GM23338 (cell line): ENCODE results near the gene SRSF3. TPM values are rescaled to one million over a fixed set of nuclear protein-coding genes. Genes with fewer than 3 reads are reported as not detected.

Source experiments
- ATAC-seq: fragments of 200-7000 bp; cut with Tn5 transposase; 3 replicates; pipeline ENCODE4 v1.9.1; 2020
- DNase-seq: peaks from one replicate; pipeline ENCODE4 v3.0.0-alpha.2; 2015; ENCODE audit warnings: low spot score
- H2AFZ ChIP-seq: fragments of 200-600 bp; sonication (generic); 2 replicates; pipeline ENCODE4 v1.8.0; 2016; ENCODE audit warnings: antibody characterized with exemption, mild to moderate bottlenecking, moderate library complexity
- H3F3A ChIP-seq: fragments of 200-600 bp; sonication (generic); replicated peaks from 2 replicates; pipeline ENCODE4 v1.8.0; 2017; ENCODE audit warnings: antibody characterized with exemption, mixed run types, low read depth
- H3K27ac ChIP-seq: fragments of 200-600 bp; sonication (generic); 2 replicates; pipeline ENCODE4 v1.6.1; 2016; ENCODE audit warnings: low read depth
- H3K27me3 ChIP-seq: fragments of 200-600 bp; sonication (generic); 2 replicates; pipeline ENCODE4 v1.8.0; 2016; ENCODE audit warnings: mild to moderate bottlenecking, mixed run types, moderate library complexity; ENCODE audit not compliant: insufficient read depth
- H3K36me3 ChIP-seq: fragments of 200-600 bp; sonication (generic); 2 replicates; pipeline ENCODE4 v1.8.0; 2016; ENCODE audit warnings: mild to moderate bottlenecking; ENCODE audit not compliant: insufficient read depth
- H3K4me1 ChIP-seq: fragments of 200-600 bp; sonication (generic); 2 replicates; pipeline ENCODE4 v1.8.0; 2016; ENCODE audit warnings: mild to moderate bottlenecking, moderate library complexity; ENCODE audit not compliant: insufficient read depth
- H3K4me2 ChIP-seq: fragments of 200-600 bp; sonication (generic); 2 replicates; pipeline ENCODE4 v1.7.1; 2017; ENCODE audit warnings: mixed run types
- H3K4me3 ChIP-seq: fragments of 200-600 bp; sonication (generic); 2 replicates; pipeline ENCODE4 v1.6.1; 2016; ENCODE audit warnings: mixed run types
- H3K79me2 ChIP-seq: fragments of 200-600 bp; sonication (generic); replicated peaks from 2 replicates; pipeline ENCODE4 v1.8.0; 2017; ENCODE audit warnings: mild to moderate bottlenecking; ENCODE audit not compliant: insufficient read depth
- H3K9me2 ChIP-seq: fragments of 200-600 bp; sonication (generic); 2 replicates; pipeline ENCODE4 v1.8.0; 2017; ENCODE audit not compliant: insufficient read depth
- H4K20me1 ChIP-seq: fragments of 200-600 bp; sonication (generic); replicated peaks from 2 replicates; pipeline ENCODE4 v1.8.0; 2017; ENCODE audit warnings: mild to moderate bottlenecking; ENCODE audit not compliant: insufficient read depth
- H3K27ac Mint-ChIP-seq: 2 replicates; pipeline ENCODE4 v1.8.0; 2020; ENCODE audit warnings: inconsistent platforms, mild to moderate bottlenecking, moderate library complexity, mixed read lengths
- H3K27me3 Mint-ChIP-seq: 3 replicates; pipeline ENCODE4 v1.8.0; 2022; ENCODE audit warnings: low read depth, mild to moderate bottlenecking, moderate library complexity, mixed read lengths, inconsistent platforms; ENCODE audit not compliant: insufficient read depth, poor library complexity
- H3K36me3 Mint-ChIP-seq: 3 replicates; pipeline ENCODE4 v1.8.0; 2021; ENCODE audit warnings: low read depth, mild to moderate bottlenecking, inconsistent platforms, moderate library complexity, mixed read lengths
- H3K4me1 Mint-ChIP-seq: 3 replicates; pipeline ENCODE4 v1.8.0; 2020; ENCODE audit warnings: mild to moderate bottlenecking, inconsistent platforms, mixed read lengths
- H3K4me3 Mint-ChIP-seq: 3 replicates; pipeline ENCODE4 v1.8.0; 2021; ENCODE audit warnings: moderate library complexity, mild to moderate bottlenecking, inconsistent platforms, mixed read lengths
- H3K9me3 Mint-ChIP-seq: 3 replicates; pipeline ENCODE4 v1.8.0; 2020; ENCODE audit warnings: moderate library complexity, mild to moderate bottlenecking, inconsistent platforms, mixed read lengths
- CREB1 ChIP-seq: fragments of 250-450 bp; sonication (Bioruptor Pico); IDR thresholded peaks from 2 replicates; pipeline ENCODE4 v1.5.0; 2020; ENCODE audit warnings: low read depth, mild to moderate bottlenecking, moderate library complexity
- CTCF ChIP-seq, 2 experiments: fragments of 200-600 bp in 1 of 2; sonication (generic) in 1 of 2; conservative IDR thresholded peaks; 2 replicates each; pipeline versions ENCODE4 v1.5.1 to v1.6.1; 2016 to 2017; ENCODE audit warnings: antibody characterized with exemption in 2 of 2, low read depth in 2 of 2, mild to moderate bottlenecking in 2 of 2, moderate library complexity in 1 of 2
- ETS1 ChIP-seq: IDR thresholded peaks from 2 replicates; pipeline ENCODE4 v1.6.1; 2016; ENCODE audit warnings: antibody characterized with exemption
- EZH2 ChIP-seq: fragments of 200-600 bp; sonication (generic); IDR thresholded peaks from one replicate; pipeline ENCODE4 v1.8.0; 2017; ENCODE audit warnings: antibody characterized with exemption, mild to moderate bottlenecking, low read depth; ENCODE audit not compliant: unreplicated experiment
- EZH2phosphoT487 ChIP-seq: fragments of 200-600 bp; sonication (generic); IDR thresholded peaks from one replicate; pipeline ENCODE4 v1.8.1; 2018; ENCODE audit warnings: antibody characterized with exemption; ENCODE audit not compliant: unreplicated experiment
- JUNB ChIP-seq: IDR thresholded peaks from one replicate; pipeline ENCODE4 v1.6.1; 2016; ENCODE audit warnings: antibody characterized with exemption; ENCODE audit not compliant: unreplicated experiment
- NANOG ChIP-seq: IDR thresholded peaks from 2 replicates; pipeline ENCODE4 v1.6.1; 2016; ENCODE audit warnings: antibody characterized with exemption, borderline replicate concordance
- POLR2AphosphoS5 ChIP-seq: IDR thresholded peaks from 2 replicates; pipeline ENCODE4 v1.6.1; 2016; ENCODE audit warnings: antibody characterized with exemption, low read depth
- STAT1 ChIP-seq: IDR thresholded peaks from one replicate; pipeline ENCODE4 v1.6.1; 2016; ENCODE audit warnings: antibody characterized with exemption; ENCODE audit not compliant: unreplicated experiment
- ZNF114 ChIP-seq: fragments of 250-450 bp; sonication (Bioruptor Pico); IDR thresholded peaks from 2 replicates; pipeline ENCODE4 v1.5.0; 2020; ENCODE audit warnings: mild to moderate bottlenecking, moderate library complexity
- ZNF331 ChIP-seq: fragments of 250-450 bp; sonication (Bioruptor Pico); IDR thresholded peaks from 2 replicates; pipeline ENCODE4 v1.5.0; 2020; ENCODE audit warnings: low read depth, mild to moderate bottlenecking, moderate library complexity
- polyA plus RNA-seq: library from polyadenylated mRNA; unstranded; fragments of >200 nt; fragmentation: Nextera tagmentation; extraction: Ambion mirVana; gene quantifications from 2 replicates; pipeline ENCODE4 v1.2.1, GENCODE V29; 2016
- total RNA-seq: library from RNA; depleted of rRNA; stranded (reverse); fragments of >200 nt; shearing (Covaris generic); gene quantifications from 2 replicates; pipeline ENCODE4 v1.2.3, GENCODE V29; 2014
- TF ChIP-seq, protein P1 (sequence below): fragments of 250-450 bp; sonication (Bioruptor Pico); IDR thresholded peaks from 2 replicates; pipeline ENCODE4 v1.5.0; 2020; ENCODE audit warnings: mild to moderate bottlenecking, moderate library complexity
- TF ChIP-seq, protein P2 (sequence below): IDR thresholded peaks from one replicate; pipeline ENCODE4 v1.6.1; 2018; ENCODE audit warnings: antibody characterized with exemption; ENCODE audit not compliant: unreplicated experiment

Gene SRSF3
- total and polyA plus RNA-seq, 2 experiments from 2014 or later, result 436 to 655 TPM

GRCh38 chr6:36580184-36580526 is 14.0 kb upstream of the SRSF3 start:
- H3K9me2 ChIP-seq, result no peaks in the 10 kb centered on the region
- peak overlapping the region; percentile 1; the same call in 1 of the 2 replicates for H2AFZ ChIP-seq
- DNase-seq (no peak), ATAC-seq (peak; percentile 12; the same call in 2 of the 3 replicates)
- 0 out of 2 replicates have a peak, but pooled peaks cover 4% of the 10 kb centered on the region for H3F3A ChIP-seq
- Mint-ChIP-seq H3K27me3 (peaks cover 9% of the 10 kb centered on the region), H3K36me3 (no peaks in the 10 kb centered on the region), H3K4me1 (peaks cover 6% of the 10 kb centered on the region), H3K27ac (peak overlapping the region; percentile 57; the same call in 1 of the 2 replicates), H3K4me3 (no peak overlapping the region), H3K9me3 (no peaks in the 10 kb centered on the region)
- no peak overlapping the region for H3K4me3 ChIP-seq
- H4K20me1 ChIP-seq, result no peaks in the 10 kb centered on the region
- no peaks in the 10 kb centered on the region for H3K4me1 ChIP-seq
- no peak overlapping the region for H3K27ac ChIP-seq
- no peaks in the 10 kb centered on the region for H3K27me3 ChIP-seq
- H3K79me2 ChIP-seq, result no peaks in the 10 kb centered on the region
- no peaks in the 10 kb centered on the region for H3K36me3 ChIP-seq
- TF ChIP-seq EZH2, result no peak
- no peak for TF ChIP-seq JUNB
- TF ChIP-seq NANOG, result no peak
- TF ChIP-seq STAT1, result no peak
- TF ChIP-seq EZH2phosphoT487, result no peak
- TF ChIP-seq ZNF331 (CRISPR knock-in tag), result no peak
- TF ChIP-seq ZNF114 (CRISPR knock-in tag), result no peak
- TF ChIP-seq, protein P1, sequence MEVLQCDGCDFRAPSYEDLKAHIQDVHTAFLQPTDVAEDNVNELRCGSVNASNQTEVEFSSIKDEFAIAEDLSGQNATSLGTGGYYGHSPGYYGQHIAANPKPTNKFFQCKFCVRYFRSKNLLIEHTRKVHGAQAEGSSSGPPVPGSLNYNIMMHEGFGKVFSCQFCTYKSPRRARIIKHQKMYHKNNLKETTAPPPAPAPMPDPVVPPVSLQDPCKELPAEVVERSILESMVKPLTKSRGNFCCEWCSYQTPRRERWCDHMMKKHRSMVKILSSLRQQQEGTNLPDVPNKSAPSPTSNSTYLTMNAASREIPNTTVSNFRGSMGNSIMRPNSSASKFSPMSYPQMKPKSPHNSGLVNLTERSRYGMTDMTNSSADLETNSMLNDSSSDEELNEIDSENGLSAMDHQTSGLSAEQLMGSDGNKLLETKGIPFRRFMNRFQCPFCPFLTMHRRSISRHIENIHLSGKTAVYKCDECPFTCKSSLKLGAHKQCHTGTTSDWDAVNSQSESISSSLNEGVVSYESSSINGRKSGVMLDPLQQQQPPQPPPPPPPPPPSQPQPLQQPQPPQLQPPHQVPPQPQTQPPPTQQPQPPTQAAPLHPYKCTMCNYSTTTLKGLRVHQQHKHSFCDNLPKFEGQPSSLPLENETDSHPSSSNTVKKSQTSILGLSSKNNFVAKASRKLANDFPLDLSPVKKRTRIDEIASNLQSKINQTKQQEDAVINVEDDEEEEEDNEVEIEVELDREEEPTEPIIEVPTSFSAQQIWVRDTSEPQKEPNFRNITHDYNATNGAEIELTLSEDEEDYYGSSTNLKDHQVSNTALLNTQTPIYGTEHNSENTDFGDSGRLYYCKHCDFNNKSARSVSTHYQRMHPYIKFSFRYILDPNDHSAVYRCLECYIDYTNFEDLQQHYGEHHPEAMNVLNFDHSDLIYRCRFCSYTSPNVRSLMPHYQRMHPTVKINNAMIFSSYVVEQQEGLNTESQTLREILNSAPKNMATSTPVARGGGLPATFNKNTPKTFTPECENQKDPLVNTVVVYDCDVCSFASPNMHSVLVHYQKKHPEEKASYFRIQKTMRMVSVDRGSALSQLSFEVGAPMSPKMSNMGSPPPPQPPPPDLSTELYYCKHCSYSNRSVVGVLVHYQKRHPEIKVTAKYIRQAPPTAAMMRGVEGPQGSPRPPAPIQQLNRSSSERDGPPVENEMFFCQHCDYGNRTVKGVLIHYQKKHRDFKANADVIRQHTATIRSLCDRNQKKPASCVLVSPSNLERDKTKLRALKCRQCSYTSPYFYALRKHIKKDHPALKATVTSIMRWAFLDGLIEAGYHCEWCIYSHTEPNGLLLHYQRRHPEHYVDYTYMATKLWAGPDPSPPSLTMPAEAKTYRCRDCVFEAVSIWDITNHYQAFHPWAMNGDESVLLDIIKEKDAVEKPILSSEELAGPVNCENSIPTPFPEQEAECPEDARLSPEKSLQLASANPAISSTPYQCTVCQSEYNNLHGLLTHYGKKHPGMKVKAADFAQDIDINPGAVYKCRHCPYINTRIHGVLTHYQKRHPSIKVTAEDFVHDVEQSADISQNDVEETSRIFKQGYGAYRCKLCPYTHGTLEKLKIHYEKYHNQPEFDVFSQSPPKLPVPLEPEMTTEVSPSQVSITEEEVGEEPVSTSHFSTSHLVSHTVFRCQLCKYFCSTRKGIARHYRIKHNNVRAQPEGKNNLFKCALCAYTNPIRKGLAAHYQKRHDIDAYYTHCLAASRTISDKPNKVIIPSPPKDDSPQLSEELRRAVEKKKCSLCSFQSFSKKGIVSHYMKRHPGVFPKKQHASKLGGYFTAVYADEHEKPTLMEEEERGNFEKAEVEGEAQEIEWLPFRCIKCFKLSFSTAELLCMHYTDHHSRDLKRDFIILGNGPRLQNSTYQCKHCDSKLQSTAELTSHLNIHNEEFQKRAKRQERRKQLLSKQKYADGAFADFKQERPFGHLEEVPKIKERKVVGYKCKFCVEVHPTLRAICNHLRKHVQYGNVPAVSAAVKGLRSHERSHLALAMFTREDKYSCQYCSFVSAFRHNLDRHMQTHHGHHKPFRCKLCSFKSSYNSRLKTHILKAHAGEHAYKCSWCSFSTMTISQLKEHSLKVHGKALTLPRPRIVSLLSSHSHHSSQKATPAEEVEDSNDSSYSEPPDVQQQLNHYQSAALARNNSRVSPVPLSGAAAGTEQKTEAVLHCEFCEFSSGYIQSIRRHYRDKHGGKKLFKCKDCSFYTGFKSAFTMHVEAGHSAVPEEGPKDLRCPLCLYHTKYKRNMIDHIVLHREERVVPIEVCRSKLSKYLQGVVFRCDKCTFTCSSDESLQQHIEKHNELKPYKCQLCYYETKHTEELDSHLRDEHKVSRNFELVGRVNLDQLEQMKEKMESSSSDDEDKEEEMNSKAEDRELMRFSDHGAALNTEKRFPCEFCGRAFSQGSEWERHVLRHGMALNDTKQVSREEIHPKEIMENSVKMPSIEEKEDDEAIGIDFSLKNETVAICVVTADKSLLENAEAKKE (CRISPR knock-in tag), result no peak
- no peak for TF ChIP-seq POLR2AphosphoS5
- TF ChIP-seq ETS1, result no peak
- TF ChIP-seq, protein P2, sequence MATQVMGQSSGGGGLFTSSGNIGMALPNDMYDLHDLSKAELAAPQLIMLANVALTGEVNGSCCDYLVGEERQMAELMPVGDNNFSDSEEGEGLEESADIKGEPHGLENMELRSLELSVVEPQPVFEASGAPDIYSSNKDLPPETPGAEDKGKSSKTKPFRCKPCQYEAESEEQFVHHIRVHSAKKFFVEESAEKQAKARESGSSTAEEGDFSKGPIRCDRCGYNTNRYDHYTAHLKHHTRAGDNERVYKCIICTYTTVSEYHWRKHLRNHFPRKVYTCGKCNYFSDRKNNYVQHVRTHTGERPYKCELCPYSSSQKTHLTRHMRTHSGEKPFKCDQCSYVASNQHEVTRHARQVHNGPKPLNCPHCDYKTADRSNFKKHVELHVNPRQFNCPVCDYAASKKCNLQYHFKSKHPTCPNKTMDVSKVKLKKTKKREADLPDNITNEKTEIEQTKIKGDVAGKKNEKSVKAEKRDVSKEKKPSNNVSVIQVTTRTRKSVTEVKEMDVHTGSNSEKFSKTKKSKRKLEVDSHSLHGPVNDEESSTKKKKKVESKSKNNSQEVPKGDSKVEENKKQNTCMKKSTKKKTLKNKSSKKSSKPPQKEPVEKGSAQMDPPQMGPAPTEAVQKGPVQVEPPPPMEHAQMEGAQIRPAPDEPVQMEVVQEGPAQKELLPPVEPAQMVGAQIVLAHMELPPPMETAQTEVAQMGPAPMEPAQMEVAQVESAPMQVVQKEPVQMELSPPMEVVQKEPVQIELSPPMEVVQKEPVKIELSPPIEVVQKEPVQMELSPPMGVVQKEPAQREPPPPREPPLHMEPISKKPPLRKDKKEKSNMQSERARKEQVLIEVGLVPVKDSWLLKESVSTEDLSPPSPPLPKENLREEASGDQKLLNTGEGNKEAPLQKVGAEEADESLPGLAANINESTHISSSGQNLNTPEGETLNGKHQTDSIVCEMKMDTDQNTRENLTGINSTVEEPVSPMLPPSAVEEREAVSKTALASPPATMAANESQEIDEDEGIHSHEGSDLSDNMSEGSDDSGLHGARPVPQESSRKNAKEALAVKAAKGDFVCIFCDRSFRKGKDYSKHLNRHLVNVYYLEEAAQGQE, result no peak
- no peak for TF ChIP-seq CREB1
- TF ChIP-seq CTCF (conservative IDR thresholded peaks at IDR 0.05; ENCODE audit: low read depth in 2 of 2), result no peak
- H3K4me2 ChIP-seq, result no peak overlapping the region
